Astrocyte of the hippocampus (primary cell): ENCODE measurements around the gene MOB2.

Experiments used
- DNase-seq: peaks from one replicate; pipeline ENCODE4 v3.0.0; 2011; ENCODE audit warnings: low read depth, low spot score

MOB2 gene

GRCh38 chr11:1472180-1473005 is 14.2 kb downstream of the MOB2 start:
- no peak for DNase-seq

GRCh38 chr11:1471736-1472135 is 14.8 kb downstream of the MOB2 start:
- no peak for DNase-seq

GRCh38 chr11:1470681-1471611 is 15.6 kb downstream of the MOB2 start:
- no peak for DNase-seq

- DNase-seq = no peak
Observed at GRCh38 chr11:1469911-1470680, 16.5 kb downstream of the MOB2 start.

GRCh38 chr11:1469287-1469910 is 17.2 kb downstream of the MOB2 start:
- DNase-seq = no peak

- no peak for DNase-seq
Observed at GRCh38 chr11:1468473-1469066, 18.0 kb downstream of the MOB2 start.

GRCh38 chr11:1468002-1468401 is 18.6 kb downstream of the MOB2 start:
- no peak for DNase-seq

GRCh38 chr11:1467270-1467669 is 19.3 kb downstream of the MOB2 start:
- DNase-seq = no peak

GRCh38 chr11:1466784-1467183 is 19.8 kb downstream of the MOB2 start:
- no peak for DNase-seq

- DNase-seq = no peak
Observed at GRCh38 chr11:1463056-1463455, 23.5 kb downstream of the MOB2 start.

GRCh38 chr11:1462698-1462975 is 23.9 kb downstream of the MOB2 start:
- no peak for DNase-seq

- DNase-seq = no peak
Observed at GRCh38 chr11:1461826-1462697, 24.5 kb downstream of the MOB2 start.

GRCh38 chr11:1460986-1461825 is 25.4 kb downstream of the MOB2 start:
- DNase-seq = no peak

- peak; percentile 47 for DNase-seq
Observed at GRCh38 chr11:1460396-1460985, 26.1 kb downstream of the MOB2 start.

- DNase-seq = no peak
Observed at GRCh38 chr11:1459764-1460395, 26.7 kb downstream of the MOB2 start.

- no peak for DNase-seq
Observed at GRCh38 chr11:1459219-1459575, 27.4 kb downstream of the MOB2 start.

- peak; percentile 43 for DNase-seq
Observed at GRCh38 chr11:1458340-1459218, 28.0 kb downstream of the MOB2 start.

- no peak for DNase-seq
Observed at GRCh38 chr11:1457856-1458255, 28.7 kb downstream of the MOB2 start.
